ENCODE results near the gene FANCI.
A peak's percentile ranks its signal among the peaks of the same experiment; 100 is the strongest.

The FANCI gene

GRCh38 chr15:89282631-89283030 is 38.9 kb downstream of the FANCI start:
- no peak for DNase-seq (ENCODE audit: insufficient read length)
- TF ChIP-seq POLR2AphosphoS5 (IDR thresholded peaks at IDR 0.05; ENCODE audit: low read depth, low read length) (no peak), TAF1 (IDR thresholded peaks at IDR 0.05; ENCODE audit: borderline replicate concordance, low read depth, low read length) (no peak), POLR2A (IDR thresholded peaks at IDR 0.05; ENCODE audit: low read depth, low read length) (no peak)
- FAIRE-seq: no peak

- DNase-seq (ENCODE audit: insufficient read length) (no peak), FAIRE-seq (no peak)
- no peak for TF ChIP-seq TAF1 (IDR thresholded peaks at IDR 0.05; ENCODE audit: borderline replicate concordance, low read depth, low read length)
- no peak for TF ChIP-seq POLR2AphosphoS5 (IDR thresholded peaks at IDR 0.05; ENCODE audit: low read depth, low read length)
- no peak for TF ChIP-seq POLR2A (IDR thresholded peaks at IDR 0.05; ENCODE audit: low read depth, low read length)
Measured at GRCh38 chr15:89283201-89283600, 39.4 kb downstream of the FANCI start.

GRCh38 chr15:89291934-89292438 is 48.2 kb downstream of the FANCI start:
- no peak for DNase-seq (ENCODE audit: insufficient read length)
- no peak for FAIRE-seq
- TF ChIP-seq POLR2AphosphoS5 (IDR thresholded peaks at IDR 0.05; ENCODE audit: low read depth, low read length): no peak
- no peak for TF ChIP-seq TAF1 (IDR thresholded peaks at IDR 0.05; ENCODE audit: borderline replicate concordance, low read depth, low read length)

- TF ChIP-seq POLR2A (IDR thresholded peaks at IDR 0.05; ENCODE audit: low read depth, low read length) (no peak), POLR2AphosphoS5 (IDR thresholded peaks at IDR 0.05; ENCODE audit: low read depth, low read length) (no peak), TAF1 (IDR thresholded peaks at IDR 0.05; ENCODE audit: borderline replicate concordance, low read depth, low read length) (no peak)
- FAIRE-seq (no peak), DNase-seq (ENCODE audit: insufficient read length) (no peak)
Measured at GRCh38 chr15:89293012-89293411, 49.2 kb downstream of the FANCI start.

GRCh38 chr15:89299896-89300295 is 56.1 kb downstream of the FANCI start:
- FAIRE-seq: no peak
- no peak for TF ChIP-seq TAF1 (IDR thresholded peaks at IDR 0.05; ENCODE audit: borderline replicate concordance, low read depth, low read length)
- no peak for TF ChIP-seq POLR2A (IDR thresholded peaks at IDR 0.05; ENCODE audit: low read depth, low read length)
- TF ChIP-seq POLR2AphosphoS5 (IDR thresholded peaks at IDR 0.05; ENCODE audit: low read depth, low read length): no peak
- DNase-seq (ENCODE audit: insufficient read length): no peak

GRCh38 chr15:89301304-89302089 is 57.7 kb downstream of the FANCI start:
- TF ChIP-seq POLR2AphosphoS5 (IDR thresholded peaks at IDR 0.05; ENCODE audit: low read depth, low read length) (no peak), TAF1 (IDR thresholded peaks at IDR 0.05; ENCODE audit: borderline replicate concordance, low read depth, low read length) (no peak), POLR2A (IDR thresholded peaks at IDR 0.05; ENCODE audit: low read depth, low read length) (no peak)
- DNase-seq (ENCODE audit: insufficient read length): no peak
- FAIRE-seq: peak; percentile 30

GRCh38 chr15:89303986-89304385 is 60.2 kb downstream of the FANCI start:
- FAIRE-seq (no peak), DNase-seq (ENCODE audit: insufficient read length) (no peak)
- no peak for TF ChIP-seq TAF1 (IDR thresholded peaks at IDR 0.05; ENCODE audit: borderline replicate concordance, low read depth, low read length)

- no peak for FAIRE-seq
- no peak for DNase-seq (ENCODE audit: insufficient read length)
- TF ChIP-seq TAF1 (IDR thresholded peaks at IDR 0.05; ENCODE audit: borderline replicate concordance, low read depth, low read length) (no peak), POLR2A (IDR thresholded peaks at IDR 0.05; ENCODE audit: low read depth, low read length) (no peak), POLR2AphosphoS5 (IDR thresholded peaks at IDR 0.05; ENCODE audit: low read depth, low read length) (no peak)
Measured at GRCh38 chr15:89305395-89305794, 61.6 kb downstream of the FANCI start.

- no peak for TF ChIP-seq POLR2A (IDR thresholded peaks at IDR 0.05; ENCODE audit: low read depth, low read length)
- TF ChIP-seq TAF1 (IDR thresholded peaks at IDR 0.05; ENCODE audit: borderline replicate concordance, low read depth, low read length): no peak
- TF ChIP-seq POLR2AphosphoS5 (IDR thresholded peaks at IDR 0.05; ENCODE audit: low read depth, low read length): no peak
- no peak for FAIRE-seq
- DNase-seq (ENCODE audit: insufficient read length): no peak
Measured at GRCh38 chr15:89307046-89307587, 63.3 kb downstream of the FANCI start.

GRCh38 chr15:89307791-89308190 is 64.0 kb downstream of the FANCI start:
- DNase-seq (ENCODE audit: insufficient read length) (no peak), FAIRE-seq (no peak)
- no peak for TF ChIP-seq POLR2AphosphoS5 (IDR thresholded peaks at IDR 0.05; ENCODE audit: low read depth, low read length)
- no peak for TF ChIP-seq TAF1 (IDR thresholded peaks at IDR 0.05; ENCODE audit: borderline replicate concordance, low read depth, low read length)
- TF ChIP-seq POLR2A (IDR thresholded peaks at IDR 0.05; ENCODE audit: low read depth, low read length): no peak

GRCh38 chr15:89308236-89308635 is 64.5 kb downstream of the FANCI start:
- DNase-seq (ENCODE audit: insufficient read length): no peak
- FAIRE-seq: no peak
- TF ChIP-seq POLR2A (IDR thresholded peaks at IDR 0.05; ENCODE audit: low read depth, low read length) (no peak), POLR2AphosphoS5 (IDR thresholded peaks at IDR 0.05; ENCODE audit: low read depth, low read length) (no peak), TAF1 (IDR thresholded peaks at IDR 0.05; ENCODE audit: borderline replicate concordance, low read depth, low read length) (no peak)

GRCh38 chr15:89309993-89310392 is 66.2 kb downstream of the FANCI start:
- TF ChIP-seq TAF1 (IDR thresholded peaks at IDR 0.05; ENCODE audit: borderline replicate concordance, low read depth, low read length) (no peak), POLR2AphosphoS5 (IDR thresholded peaks at IDR 0.05; ENCODE audit: low read depth, low read length) (no peak), POLR2A (IDR thresholded peaks at IDR 0.05; ENCODE audit: low read depth, low read length) (no peak)
- DNase-seq (ENCODE audit: insufficient read length) (no peak), FAIRE-seq (no peak)
